GM21367 (cell line): Measurements from ENCODE around the gene GAS7.
A peak's percentile ranks its signal among the peaks of the same experiment; 100 is the strongest.

ENCODE experiments used
- ATAC-seq: cut with Tn5 transposase; IDR thresholded peaks from one replicate; pipeline ENCODE4 v1.9.1; 2021; ENCODE audit not compliant: unreplicated experiment

GAS7 gene

DNA sequence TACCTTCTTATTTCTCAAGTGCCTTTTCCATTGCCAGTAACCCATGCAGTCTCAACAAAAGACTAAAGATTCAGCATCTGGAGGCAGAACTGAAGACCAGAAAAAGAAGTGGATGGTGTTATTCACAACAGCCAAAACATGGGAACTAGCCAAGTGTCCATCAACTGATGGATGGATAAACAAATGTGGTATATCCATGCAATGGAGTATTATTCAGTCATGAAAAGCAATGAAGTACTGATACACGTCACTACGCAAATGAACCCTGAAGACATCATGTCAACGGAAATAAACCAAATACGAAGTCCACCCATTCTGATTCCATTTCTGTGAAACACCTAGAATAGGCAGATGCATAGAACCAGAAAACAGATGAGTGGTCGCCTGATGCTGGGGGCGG, 25.6 kb downstream of the GAS7 start:
- ATAC-seq: no peak

DNA sequence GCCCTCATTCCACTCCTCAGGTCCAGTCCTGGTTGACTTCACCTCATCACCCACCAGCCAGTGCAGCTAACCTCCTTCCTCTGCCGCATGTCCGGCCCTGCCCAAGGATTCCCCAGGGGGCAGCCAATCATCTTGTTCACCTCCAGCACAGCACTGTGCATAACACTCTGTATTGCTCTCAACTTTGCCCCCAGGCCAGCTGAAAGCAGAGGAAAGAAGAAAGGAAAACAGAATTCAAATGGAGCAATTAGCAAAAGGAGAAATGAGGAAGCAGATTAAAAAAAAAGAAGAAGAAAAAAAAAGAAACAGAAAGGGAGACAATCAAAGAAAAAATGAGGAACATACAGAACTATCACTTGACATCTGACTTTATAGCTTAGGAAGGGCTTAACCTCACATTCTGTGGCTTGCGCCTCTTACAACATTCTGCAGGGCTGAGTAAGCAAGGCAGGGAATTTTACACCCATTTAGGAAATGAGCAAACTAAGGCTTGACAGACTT, 26.1 kb downstream of the GAS7 start:
- no peak for ATAC-seq

DNA sequence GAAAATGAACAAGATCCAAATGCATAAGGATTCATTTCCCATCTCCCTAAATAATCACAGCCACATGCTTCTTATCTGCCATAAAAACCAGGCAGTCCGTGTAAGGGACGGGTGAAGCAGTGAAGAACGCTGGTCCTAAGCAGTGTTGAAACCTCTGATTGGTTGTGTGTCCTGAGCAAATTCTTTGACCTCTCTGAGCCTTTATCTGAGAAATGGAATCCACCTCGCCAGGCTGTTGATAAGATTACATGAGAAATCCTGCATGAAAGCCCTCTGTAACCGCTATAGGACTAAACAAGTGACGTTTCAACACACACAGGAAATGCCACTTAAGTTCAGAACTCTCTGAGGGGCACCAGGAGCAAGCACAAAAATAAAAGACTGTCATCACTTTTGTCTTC, 26.8 kb downstream of the GAS7 start:
- no peak for ATAC-seq

- ATAC-seq: no peak
Measured at GRCh38 chr17:10171122-10171571, 27.3 kb downstream of the GAS7 start.

- no peak for ATAC-seq
Measured at GRCh38 chr17:10170233-10170632, 28.2 kb downstream of the GAS7 start.

GRCh38 chr17:10169290-10169689, 29.1 kb downstream of the GAS7 start:
- ATAC-seq: no peak

DNA sequence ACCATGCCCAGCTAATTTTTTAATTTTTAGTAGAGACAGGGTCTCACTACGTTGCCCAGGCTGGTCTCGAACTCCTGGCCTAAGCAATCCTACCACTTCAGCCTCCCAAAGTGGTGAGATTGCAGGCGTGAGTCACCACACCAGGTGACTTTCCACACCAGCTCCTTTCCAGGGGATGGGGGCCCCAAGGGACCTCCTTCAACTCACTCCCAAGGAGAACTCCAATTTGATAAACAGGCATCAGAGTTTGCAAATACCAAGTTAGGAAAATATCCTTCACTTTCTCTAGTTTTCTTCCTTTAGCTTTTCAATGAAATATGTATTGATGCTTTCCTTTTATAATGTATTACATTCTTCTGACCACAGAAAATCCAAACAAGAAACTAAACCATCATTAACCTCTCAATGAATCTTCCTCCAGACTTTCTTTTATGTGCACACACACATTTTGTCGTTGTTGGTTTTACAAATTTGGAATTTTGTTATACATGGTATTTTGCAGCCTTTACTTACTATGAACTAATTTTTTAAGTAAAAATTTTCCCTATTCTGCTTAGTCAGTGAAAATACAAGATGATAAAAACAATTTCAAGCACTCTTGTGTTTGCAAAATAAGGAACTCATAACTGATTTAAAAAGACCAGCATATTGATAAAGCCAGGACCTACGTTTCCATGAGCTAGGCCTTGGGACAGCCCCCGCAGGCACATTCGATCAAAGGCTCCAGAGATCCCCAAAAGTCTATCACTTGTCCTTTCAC, 32.0 kb downstream of the GAS7 start:
- ATAC-seq: no peak

GRCh38 chr17:10162096-10162495, 36.3 kb downstream of the GAS7 start:
- ATAC-seq: no peak

DNA sequence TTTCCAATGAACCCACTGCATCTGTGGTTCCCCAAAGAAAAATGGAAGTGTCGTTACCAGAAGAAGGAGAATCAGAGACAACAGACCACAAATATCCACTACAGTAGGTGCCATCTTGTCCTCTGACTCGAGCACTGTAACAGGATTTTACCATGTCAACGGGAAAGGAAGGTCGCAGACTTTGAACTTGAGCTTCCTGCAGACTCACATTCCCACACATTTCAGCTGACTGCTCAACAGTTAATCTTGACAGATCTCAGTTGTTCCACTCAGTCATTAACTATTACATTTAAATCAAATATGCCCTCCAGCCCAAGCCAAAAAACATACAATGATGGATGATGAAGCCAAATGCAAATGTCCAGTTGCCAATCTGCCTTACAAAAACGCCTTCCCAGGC, 37.0 kb downstream of the GAS7 start:
- no peak for ATAC-seq

DNA sequence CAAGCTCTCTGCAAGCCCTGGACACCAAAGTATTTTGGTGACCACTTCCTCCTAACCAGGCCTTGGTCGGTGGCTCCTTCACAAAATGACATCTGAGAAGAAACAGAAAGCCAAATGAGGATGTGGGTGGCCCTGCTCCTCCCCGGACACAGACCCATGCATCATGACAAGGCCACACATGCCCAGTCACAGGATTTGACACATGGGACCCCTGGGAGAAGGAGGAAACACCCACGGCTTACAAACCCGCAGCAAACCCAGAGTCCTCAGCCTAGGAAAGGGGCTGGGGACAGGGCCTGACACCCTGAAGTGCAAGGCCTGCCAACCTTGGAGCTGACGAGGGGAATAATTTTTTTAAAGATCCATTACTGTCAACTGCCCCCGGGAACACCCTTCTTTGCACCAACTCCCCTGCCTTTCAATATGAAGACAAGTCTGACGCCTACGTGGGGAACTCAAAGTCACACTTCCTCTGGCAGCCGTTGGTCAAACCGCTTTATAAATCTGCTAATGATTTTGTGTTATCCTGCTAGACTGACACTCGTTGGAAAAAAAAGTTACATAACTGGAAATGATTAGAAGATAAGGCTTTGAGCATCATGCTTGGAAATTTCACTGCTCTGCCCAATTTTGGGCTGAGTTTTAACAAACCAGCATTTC, 41.3 kb downstream of the GAS7 start:
- ATAC-seq: peak; percentile 66

DNA sequence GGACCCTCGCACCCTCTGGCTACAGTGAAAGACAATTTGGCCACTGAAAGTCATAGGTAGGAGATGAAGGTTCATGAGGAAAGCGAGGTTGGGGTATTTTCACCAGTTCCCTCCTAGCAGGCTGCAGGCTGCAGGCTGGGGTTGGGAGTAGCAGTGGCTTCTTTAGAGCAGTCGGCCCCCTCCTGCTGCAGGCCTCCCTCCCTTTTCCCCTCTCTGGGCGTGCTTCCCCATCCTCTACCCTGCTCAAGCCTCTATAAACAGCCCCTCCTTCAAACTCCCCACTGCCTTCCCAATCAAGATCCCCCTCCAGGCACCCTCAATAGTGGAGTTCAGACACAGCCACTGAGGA, 41.8 kb downstream of the GAS7 start:
- ATAC-seq: no peak

GRCh38 chr17:10156077-10156435, 42.4 kb downstream of the GAS7 start:
- no peak for ATAC-seq

- no peak for ATAC-seq
Measured at GRCh38 chr17:10155371-10156076, 42.9 kb downstream of the GAS7 start.

GRCh38 chr17:10151667-10152496, 46.5 kb downstream of the GAS7 start:
- no peak for ATAC-seq

GRCh38 chr17:10149573-10150399, 48.6 kb downstream of the GAS7 start:
- no peak for ATAC-seq

DNA sequence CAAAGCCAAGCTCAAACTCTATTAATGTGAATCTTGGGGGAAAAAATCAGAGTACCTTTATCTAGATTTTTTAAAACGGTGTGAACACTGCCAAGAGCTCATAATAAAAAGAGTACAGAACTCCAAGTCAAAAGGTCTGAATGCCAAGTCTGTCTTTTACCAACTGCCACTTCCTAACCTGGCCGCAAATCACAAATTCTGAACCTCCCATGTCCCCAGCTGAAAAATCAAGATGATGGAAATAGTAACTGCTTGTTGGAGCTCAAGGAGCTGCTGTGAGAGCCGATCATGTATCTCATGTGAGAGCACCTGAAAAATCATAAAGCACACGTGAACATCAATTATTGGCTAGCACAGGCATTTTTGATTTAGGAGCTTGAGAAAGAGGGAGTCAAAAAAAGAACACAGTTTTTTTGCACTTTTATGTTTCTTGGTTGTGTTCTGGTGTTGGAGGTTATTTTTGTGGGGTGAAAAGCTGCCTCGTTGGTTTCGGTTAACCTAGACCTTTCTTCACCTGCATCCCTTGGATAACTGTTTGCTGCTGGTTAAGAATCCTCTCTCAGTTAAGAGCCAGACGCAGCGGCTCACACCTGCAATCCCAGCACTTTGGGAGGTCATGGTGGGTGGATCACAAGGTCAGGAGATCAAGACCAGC, 50.5 kb downstream of the GAS7 start:
- ATAC-seq: no peak

DNA sequence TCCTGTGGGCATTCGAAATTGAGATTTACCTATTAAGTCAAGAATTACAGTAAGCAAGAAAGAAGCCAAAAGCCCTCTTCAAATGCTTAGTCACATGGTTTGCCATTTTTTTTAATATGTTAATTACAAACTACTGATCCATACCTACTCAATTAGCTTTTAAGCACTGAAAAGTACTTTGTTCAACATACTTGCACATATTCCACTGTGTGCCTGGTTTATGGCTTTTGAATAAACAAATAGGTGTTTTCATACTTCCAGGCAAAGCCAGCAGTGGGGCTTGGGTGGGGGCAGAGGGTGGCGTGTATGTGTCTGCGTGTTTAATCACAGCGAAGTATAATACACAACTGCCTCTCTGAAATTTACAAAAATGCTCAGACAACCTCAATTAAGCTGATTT, 51.4 kb downstream of the GAS7 start:
- ATAC-seq: no peak

DNA sequence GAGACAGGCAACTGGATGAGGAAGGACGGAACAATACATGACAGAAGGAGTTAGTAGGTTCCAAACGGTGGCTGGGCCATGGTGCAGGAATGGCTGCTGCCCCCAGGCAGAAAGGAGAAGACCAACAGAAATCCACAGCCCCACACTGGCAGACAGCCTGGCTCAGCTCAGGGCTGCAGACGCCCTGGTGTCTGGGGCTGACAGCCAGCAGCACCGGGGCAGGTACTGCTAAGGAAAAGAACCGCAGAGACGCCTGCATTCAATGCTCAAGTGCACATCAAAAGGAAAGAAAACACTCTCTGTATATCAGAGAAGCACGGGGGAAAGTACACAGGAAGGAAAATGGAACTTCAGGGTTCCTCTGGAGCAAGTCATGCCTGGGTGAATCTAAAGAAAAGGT, 53.4 kb downstream of the GAS7 start:
- no peak for ATAC-seq

DNA sequence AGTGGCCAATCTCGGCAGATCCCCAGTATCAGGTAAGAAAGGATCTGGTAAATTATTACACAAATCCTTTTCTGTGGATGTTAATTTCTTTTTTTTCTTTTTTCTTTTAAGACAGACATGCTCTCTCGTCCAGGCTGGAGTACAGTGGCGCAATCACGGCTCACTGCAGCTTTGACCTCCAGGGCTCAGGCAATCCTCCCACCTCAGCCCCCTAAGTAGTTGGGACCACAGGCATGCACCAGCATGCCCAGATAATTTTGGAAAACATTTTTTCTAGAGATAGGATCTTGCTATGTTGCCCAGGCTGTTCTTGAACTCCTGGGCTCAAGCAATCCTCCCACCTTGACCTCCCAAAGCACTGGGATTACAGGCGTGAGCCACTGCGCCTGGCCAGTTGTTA, 54.0 kb downstream of the GAS7 start:
- no peak for ATAC-seq

- no peak for ATAC-seq
Measured at GRCh38 chr17:10141436-10141835, 57.0 kb downstream of the GAS7 start.
